Stimulated activated CD8-positive, alpha-beta memory T cell treated with anti-CD3 and anti-CD28 coated beads, Interleukin-12 subunit alpha, Interleukin-12 subunit beta, amount 100 ng/mL, for 24 hours (primary cell): ENCODE measurements around the gene ATP8A1.
"Not testable (repeated sequence)": the region's sequence is repeated elsewhere in the genome, so short reads cannot be mapped to it uniquely, and the experiment has no call there.

ENCODE experiments used
- DNase-seq: peaks from one replicate; pipeline ENCODE4 v3.0.0-alpha.2; 2020; ENCODE audit errors: extremely low read depth

ATP8A1 gene

DNA sequence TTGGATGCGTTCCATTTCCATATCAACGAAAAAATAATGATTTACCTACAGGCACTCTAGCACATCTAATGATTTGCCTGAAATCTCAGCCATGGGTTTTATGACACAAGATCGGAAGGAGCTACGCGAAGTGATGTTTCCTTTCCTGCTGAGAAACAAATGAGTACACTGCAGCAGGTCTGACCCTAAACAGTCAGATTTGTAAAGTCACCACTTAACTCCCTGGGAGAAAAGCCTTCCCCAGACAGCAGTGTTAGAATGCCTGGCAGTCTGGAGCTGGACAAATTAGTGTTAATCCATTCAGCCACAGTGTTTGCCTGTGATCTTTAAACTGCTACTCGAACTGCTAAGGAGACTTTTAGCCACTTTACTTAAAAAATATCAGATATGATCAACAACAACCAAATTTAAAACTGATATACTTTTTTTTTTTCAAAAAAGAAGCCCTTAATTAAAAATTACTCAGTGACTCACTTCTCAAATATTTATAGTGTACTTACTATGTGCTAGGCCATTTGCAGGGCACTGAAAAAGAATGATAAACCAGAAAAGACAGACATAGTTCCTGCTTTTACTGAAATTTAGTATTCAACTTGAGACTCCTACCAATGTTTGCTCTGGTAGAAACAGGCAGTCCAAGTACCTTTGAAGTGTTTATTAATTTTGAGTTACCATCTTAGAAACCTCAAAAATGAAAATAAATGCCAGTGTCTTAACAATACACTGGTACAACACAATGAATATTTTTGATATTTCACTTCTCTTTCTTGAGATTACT, 155.1 kb downstream of the ATP8A1 start:
- DNase-seq = no peak

DNA sequence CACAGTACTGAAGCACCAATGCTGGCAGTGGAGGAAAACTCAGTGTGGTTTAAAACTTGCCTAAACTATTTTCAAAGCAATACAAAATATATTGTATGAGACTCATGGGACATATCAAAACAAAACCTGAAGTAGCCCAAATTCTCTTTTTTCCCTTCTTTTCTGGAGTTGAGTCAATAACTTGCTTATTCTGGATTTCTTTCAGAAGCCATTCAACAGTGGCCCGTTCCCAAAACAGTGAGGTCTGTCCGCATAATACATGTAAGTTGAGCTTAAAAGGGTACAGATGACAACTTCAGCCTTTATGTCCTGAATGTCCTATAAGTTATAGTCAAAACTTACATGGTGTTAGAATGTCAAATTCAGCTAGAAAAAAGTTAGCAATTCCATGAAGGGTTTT, 158.9 kb downstream of the ATP8A1 start:
- no peak for DNase-seq

DNA sequence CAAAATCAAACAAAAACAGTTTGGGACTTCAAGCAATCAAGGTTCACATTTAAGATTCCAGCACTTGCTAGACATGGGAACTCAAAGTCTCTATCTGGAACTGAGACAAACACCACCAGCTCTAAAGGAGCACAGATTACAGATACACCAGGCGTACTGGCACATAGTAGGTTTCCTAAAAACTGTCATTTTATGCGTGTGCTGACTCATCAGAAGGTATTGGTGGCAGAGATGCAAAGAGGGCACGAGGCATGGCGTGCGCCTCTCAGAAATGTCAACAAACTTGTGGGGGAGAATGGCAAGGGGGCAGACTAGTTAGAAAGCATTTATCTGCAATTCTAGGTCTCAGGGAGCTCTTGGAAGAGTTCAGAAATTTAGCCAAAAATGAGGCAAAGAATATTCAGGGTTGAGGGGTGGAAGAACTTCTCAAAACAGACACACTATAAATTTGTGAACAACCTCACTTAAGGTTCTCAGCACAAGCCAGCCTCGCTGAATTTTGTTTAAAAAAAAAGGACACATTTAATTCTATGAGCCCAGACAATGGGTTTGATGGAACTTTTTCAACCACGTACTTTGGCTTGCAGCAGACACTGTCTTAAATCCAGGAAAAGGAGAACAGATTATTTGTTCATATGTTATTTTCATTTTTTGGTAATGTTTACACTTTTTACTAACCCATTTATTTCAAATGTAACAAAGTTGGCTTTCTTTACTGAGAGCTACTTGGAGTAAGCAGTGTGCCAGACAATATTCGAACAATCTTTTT, 159.6 kb downstream of the ATP8A1 start:
- DNase-seq = no peak

DNA sequence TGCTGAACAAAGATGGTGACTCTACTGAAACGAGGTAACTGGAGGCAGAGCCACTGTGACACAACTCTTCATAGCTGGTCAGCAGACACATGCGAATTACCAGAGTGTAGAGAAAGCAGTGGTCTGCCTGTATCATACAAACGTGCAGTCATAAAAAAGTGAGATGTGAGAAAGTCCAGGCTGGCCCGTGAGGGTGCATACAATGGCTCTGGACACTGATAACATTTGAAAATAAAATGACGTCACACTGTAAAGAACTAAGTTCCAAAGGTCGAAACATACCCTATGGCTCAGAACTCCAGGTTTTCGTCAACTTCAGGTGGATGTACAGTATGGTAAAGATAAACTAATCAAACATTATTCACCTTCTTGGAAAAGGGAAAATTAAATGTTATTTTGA, 163.9 kb downstream of the ATP8A1 start:
- DNase-seq = no peak

DNA sequence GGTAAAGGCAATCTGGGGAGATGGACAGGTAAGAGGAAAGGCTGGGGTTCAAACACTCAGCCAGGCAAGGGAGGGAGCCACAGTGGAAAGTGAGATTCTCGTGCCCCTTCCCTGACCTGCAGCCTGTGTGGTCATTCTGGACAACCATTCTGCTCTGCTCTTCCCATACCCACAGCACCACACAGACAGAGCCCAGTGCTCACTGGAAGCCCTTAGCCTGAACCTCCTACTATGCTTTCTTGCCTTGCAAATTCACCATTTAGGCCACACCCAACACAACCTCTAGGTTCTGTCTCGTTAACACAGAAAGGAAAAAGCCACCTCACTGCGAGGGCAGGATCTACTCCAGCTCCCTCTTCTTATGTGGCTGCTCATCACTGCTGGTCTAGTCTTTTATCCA, 166.9 kb downstream of the ATP8A1 start:
- DNase-seq = no peak

DNA sequence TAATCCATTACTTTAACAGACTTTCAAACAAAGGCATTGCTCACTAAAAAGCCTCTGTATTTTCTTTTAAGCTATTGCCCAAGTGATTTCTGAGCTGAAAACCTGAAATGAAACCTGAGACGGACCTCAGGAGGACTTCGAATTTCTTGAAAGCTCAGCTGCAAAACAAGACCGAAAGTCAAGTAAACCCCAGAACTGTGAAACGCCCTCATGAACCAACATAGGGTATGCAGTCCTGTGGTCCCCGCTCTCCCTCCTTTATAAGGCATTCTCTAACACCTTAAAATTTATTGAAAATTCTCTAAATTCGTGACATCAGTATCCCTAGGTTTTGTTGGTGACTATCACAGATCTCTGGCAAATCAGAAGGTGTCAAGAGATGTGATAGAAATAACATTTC, 167.8 kb downstream of the ATP8A1 start:
- no peak for DNase-seq

DNA sequence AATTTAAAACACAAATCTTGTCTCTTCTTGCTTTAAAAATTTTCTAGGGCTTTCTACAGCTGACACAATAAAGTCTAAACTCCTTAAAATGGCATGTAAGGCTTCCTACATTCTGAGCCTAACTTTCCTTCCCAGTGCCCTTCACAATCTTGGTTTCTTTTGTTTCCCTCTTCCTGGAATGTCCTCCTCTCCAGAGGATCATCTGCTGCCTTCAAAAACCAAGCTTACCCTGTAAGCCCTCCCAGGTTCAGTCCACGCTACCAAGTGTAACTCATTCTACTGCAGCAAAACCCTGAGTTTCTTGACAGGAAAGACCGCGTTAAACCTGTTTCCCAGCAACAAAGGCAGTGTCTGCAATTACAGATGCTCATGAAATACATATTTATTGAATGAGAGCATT, 168.4 kb downstream of the ATP8A1 start:
- DNase-seq = no peak

DNA sequence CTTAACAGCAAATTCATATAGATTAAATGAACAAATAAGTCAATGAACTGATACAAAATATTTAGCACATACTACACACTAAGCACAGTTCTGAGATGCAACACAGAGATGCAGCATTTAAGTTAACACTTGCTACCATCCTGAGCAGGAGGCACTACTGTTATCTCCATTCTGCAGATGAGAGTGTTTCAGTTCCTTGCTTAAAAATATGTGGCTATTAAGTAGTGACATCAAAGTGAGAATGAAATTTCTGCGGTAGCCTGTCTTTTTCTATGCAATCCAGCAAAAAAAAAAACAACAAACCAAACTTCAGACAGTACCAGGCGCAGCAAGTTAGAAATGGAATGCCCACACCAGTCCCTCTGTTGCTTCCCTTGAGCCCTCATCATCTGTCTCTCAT, 168.8 kb downstream of the ATP8A1 start:
- DNase-seq = no peak

DNA sequence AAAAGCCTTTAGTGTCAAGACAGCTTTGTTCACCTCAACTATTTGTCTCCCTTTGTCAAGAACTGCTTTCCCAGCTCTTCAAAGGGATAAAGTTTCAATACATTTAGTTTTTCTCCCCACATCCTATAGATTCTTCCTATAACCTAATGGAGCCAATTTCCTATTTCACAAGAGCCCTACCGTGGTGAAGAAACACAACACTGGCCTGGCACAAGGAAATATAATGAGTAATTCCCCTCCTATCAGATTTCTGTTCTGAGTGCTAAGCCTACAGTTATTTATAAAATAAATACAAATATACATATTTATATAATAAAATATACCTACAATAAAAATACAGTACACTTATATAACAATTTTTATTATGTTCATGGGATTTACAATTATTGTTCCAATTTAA, 169.7 kb downstream of the ATP8A1 start:
- no peak for DNase-seq

DNA sequence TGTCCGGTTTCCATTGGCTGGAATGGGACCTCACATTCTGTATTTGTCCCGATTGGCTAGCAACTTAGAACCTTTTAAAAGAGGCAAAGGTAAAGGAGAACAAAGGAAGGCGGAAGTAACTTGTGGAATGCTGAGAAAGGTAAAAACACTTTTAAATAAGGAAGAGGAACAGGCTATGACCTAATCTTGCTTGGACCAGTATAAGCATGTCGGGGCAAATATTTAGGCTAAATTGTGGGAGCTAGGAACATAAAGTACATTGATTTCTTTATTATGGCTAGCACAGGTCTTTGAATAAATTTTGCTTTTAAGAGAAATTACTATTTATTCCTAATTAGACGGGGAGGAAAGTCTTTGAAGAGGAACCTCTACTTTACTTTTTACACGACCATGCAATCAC, 170.7 kb downstream of the ATP8A1 start:
- not testable (repeated sequence) for DNase-seq

DNA sequence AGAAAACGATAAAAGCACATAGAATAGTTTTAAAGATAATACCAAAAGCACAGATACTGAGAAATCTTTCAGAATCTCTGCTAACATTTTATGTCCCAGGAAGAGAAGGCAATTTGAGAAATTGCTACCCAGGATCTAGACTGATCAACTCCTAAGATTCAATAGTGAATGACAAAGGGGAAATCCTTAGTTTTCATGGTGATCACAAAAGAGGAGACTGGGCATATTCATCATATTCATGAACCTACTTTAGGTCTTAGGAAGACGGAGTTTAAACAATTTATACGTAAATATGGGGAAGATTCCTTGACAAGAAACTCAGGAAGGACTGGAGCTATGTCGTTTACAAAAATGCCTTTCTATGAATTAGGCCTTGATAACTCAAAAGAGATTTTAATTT, 172.3 kb downstream of the ATP8A1 start:
- DNase-seq = no peak

DNA sequence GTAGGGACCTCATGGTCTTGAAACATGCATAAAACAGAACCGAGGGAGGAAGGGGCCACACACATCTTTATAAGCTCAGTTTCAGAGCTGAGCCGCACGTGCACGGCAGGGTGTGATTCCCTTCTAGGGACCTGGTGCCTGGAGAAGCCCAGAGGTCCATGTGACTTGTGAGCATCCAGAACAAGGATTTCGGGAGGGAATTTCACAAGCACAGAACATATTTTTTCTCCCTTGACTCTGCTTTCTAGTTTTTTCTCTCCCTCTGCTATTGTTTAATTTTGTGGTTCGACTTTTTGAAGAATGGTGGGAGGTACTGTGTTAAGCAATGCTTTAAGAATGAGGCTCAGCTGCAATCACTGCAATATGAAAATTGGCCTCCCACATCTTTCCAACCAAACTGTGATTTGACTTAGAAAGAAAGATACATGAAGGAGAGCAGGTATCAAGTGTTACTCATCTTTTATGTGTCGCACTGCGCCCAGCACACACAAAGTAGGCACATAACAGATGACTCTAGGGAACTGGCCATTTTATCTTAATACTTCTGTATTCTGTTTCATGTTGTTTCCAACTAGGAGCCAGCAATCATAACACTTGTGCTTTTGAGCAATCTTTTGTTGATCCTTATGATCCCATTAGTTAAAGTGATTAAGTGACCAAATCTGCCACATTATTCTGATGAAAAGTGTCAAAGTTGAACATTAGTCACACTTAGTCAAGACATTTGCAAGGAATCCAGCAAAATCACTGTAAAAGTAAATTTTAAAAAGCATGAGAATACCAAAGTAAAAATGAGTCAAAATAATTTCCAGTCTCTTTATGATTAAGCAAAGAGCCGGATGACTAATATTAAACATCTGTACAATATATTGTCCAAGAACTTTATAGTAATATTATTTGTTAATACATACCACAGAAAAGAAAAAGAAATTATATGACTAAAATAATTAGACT, 173.2 kb downstream of the ATP8A1 start:
- no peak for DNase-seq

DNA sequence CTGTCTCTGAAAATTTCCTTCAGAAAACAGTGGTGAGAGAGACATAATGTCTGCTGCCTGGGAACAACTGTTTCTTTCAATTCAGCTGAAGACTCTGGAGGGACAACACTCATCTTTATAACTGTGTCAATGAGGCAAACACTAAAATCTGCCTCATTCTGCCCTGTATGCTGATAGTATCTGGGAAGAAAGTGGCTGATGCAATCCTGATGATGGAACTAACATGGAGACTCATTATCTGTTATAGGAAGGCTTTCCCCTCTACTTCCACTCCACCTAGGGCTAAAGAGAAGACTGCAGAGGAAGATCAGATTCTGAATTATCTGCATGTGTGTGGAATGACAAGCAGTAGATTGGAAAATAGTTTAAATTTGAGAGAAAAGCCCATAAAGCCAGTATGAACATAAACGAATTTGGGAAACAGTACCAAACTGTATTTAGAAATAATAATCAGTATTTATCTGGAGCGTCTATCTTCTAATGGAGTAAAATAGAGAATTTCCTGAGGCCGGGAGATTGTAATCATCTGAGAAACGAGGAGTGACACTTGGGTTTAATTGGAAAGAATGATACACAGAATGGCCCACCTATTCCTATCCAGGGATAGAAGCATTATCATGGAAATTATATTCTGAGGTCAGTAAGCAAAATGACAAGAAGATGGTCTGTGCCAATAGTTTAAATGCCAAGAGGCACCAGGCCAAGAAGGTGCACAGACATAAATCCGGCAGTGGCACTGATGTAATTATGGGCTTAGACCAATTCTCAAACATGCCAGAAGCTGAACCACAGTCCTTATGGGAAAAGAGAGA, 174.2 kb downstream of the ATP8A1 start:
- no peak for DNase-seq

DNA sequence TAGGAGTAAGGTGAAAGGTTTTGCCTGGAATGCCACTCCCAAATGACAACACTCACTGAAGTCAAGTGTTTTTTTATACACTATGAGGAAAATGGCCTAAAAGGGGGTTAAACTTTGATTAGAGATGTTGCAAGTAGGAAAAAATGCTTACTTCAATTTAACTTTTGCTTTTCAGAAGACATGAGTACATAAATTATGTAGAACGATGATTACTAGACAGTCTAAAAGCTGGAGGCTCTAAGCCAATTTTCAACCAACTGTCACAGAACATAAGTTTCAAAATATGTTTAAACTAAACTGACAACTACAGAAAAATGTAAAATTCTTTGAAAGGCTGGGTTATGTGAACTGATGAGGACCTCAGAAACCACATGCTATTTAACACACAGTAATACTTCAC, 176.2 kb downstream of the ATP8A1 start:
- no peak for DNase-seq

DNA sequence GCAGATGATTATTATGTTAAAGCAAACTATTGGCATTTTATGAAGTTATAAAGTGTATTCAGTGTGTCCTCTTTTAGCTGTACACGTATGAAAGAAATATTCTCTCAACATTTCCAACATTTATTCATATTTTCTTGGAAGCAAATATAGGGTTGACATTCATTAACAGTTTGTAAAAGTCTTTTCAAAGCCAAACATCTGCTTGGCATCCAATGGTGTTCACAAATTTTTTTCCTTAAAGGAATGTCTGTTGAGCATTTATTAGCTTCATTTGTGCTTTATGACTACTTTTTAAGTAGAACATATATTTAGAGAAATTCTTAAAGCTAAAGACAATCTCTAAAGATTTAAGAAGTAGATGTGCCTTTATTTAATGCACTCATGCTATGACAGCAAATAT, 176.6 kb downstream of the ATP8A1 start:
- no peak for DNase-seq

DNA sequence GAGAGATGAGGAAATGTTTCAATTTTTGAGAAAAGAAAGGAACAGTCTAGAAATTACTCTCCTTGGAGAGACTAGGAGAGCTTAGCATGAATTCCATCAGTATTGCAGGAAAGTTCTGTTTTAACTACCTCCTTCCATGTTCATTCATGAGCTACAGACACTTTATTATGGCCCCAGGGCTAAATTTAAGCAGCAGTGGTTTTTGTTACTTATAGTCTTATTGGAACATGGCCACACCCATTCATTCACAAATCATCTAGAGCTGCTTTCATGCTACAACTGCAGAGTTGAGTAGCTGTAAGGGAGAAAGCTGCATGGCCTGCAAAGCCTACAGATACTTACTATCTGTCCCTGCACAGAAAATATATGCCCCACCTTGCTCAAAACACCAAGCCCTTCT, 178.0 kb downstream of the ATP8A1 start:
- no peak for DNase-seq

DNA sequence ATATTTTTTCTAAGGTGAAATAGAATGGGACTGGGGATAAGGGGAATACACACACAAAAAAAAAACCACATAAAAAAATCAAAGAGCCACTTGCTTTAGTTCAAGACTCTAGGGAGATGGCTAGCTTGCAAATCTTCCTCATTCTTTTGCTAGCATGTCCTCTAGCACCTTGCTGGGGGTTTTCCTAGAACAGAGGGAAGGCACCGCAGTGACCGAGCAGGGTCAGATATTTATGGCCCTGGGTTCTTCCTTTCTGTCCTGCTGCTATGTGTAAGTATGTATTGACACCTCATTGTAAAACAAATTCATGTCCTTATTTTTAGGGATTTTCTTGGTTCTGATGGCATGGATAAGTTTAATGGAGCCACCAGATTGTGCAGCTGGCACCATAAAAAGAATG, 178.4 kb downstream of the ATP8A1 start:
- DNase-seq = no peak

DNA sequence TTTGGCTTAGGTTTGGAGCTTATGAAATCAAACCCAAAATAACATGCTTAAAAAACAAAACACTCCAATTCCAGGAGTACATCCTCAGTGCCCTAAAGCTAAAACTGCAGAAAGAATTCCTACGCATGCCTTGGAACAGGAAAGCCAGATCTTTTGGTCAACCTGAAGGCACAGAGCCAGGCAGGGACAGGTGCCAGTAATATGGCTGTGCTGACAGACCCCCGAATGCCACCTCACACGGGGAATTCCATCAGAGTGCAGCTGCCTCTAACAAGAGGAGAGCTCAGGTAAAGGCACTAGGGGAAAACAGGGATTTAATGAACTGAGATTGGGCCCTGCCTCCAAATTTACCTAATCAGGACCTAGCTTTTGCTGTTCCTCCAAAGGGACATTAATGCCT, 182.5 kb downstream of the ATP8A1 start:
- DNase-seq = no peak

DNA sequence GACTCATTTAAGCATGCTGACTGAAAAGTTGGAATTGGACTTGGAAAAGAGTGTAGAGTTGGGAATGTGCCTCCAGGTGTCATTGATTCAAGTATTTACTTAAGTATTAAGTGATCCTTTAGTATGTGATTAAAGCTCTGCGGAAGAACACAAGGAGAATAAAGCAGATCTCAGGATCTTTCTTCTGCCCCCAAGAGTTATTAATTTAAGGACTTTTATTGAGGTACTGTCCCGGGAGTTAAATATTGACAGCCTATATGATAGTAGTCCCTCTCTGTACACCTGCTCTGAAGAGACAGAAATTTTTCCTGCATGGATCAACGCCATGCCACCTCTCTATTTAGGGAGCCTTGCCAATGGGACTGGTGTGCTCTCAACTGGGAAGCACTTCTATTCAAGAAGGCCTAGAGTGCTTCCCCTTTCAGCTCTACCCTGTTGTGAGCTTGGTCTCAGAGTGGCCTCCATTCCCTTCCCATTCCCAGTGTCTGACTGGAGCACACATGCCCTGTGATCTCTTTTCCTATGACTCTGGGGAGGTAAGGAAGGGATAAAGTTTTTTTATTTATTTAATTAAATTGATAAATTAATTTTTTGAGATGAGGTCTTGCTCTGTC, 183.7 kb downstream of the ATP8A1 start:
- DNase-seq = no peak

DNA sequence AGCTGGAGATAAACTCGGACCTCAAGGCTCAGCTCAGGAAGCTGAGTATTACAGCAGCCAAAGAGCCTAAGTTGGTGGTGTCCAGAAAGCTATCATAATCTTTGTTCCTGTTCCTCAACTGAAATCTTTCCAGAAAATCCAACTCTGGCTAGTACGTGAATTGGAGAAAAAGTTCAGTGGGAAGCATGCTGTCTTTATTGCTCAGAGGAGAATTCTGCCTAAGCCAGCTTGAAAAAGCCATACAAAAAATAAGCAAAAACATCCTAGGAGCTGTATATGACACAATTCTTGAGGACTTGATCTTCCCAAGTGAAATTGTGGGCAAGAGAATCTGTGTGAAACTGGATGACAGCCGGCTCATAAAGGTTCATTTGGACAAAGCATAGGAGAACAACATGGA, 185.0 kb downstream of the ATP8A1 start:
- no peak for DNase-seq

DNA sequence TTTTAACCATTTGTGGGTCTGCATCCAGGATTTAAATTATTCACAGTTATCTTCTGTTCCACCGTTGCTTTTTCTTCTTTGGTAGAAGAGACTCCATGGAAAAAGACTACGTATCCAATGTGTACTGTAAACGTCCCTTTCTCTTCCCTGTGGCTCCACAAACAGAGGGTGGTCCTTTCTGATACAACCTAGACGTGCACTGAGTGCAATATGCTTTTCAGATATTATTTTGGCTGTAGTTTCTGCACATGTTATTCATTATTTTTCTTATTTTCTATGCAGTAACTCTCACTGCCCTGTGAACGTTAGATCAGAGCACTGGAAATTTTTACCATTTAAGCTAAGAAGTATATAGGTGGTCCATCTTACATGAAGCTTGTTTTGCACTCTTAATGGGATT, 186.9 kb downstream of the ATP8A1 start:
- no peak for DNase-seq
